Mucosa of descending colon (tissue), 3 donors: ENCODE measurements around the gene MOB1B. TPM values are rescaled to one million over a fixed set of nuclear protein-coding genes. Genes with fewer than 3 reads are reported as not detected.

ENCODE experiments used
- ATAC-seq: fragments of 200-7000 bp; cut with Tn5 transposase; one replicate; pipeline ENCODE4 v1.9.1; 2020; ENCODE audit warnings: mild to moderate bottlenecking, moderate library complexity
- DNase-seq, 3 donors: peaks; one replicate each; pipeline ENCODE4 v3.0.0-alpha.2; 2020
- H3K36me3 ChIP-seq: fragments of 200-600 bp; one replicate; pipeline ENCODE4 v1.8.0; 2021; ENCODE audit warnings: low read depth, mild to moderate bottlenecking
- H3K4me1 ChIP-seq: fragments of 200-600 bp; one replicate; pipeline ENCODE4 v1.8.0; 2021; ENCODE audit warnings: low read depth, mild to moderate bottlenecking
- H3K4me3 ChIP-seq: fragments of 200-600 bp; one replicate; pipeline ENCODE4 v1.8.0; 2021; ENCODE audit warnings: mild to moderate bottlenecking
- H3K9me3 ChIP-seq: fragments of 200-600 bp; one replicate; pipeline ENCODE4 v1.8.0; 2021; ENCODE audit warnings: mild to moderate bottlenecking
- CTCF ChIP-seq: fragments of 200-600 bp; IDR thresholded peaks from one replicate; pipeline ENCODE4 v1.8.0; 2022; ENCODE audit warnings: antibody characterized with exemption, mild to moderate bottlenecking
- intact Hi-C, 2 donors: fragments of 100-400 bp; cut with DNase I in 1 of 2; cut with micrococcal nuclease in 1 of 2; formaldehyde crosslinking; loops; one replicate each; pipeline versions ENCODE4 v1.11.0 to v1.11.1; 2022; cut with DNase I, micrococcal nuclease
- total RNA-seq, 3 donors: library from RNA; stranded (reverse); fragmentation: NEBNext Ultra II Directional in 2 of 3; extraction: Animal tissue kit (Norgen Biotek cat#: 25700) in 2 of 3; gene quantifications; one replicate each; pipeline versions ENCODE4 v1.2.1 to v1.2.4, GENCODE V29; 2021 to 2023
- donor health status: DM: no; HTN: no; CAD: no; lungs with moderate emphysema.
- donor health status: DM: no; HTN: no; CAD: no.
- donor health status: DM: no; HTN: yes; CAD: no.

The MOB1B gene
- total RNA-seq, 3 donors from 2014 or later: 12.2 to 22.3 (median 12.8) TPM

- ATAC-seq: no peak
- Histone ChIP-seq H3K4me1 (no peaks in the 10 kb centered on the region), H3K36me3 (no peaks in the 10 kb centered on the region), H3K4me3 (no peak overlapping the region), H3K9me3 (no peaks in the 10 kb centered on the region)
- no peak for TF ChIP-seq CTCF
- DNase-seq: no peak
- intact Hi-C loops: no loop called here
Observed at GRCh38 chr4:70935038-70935695, 33.0 kb downstream of the MOB1B start.

GRCh38 chr4:70936200-70936787, 34.1 kb downstream of the MOB1B start:
- Histone ChIP-seq H3K4me3 (no peak overlapping the region), H3K9me3 (no peaks in the 10 kb centered on the region), H3K36me3 (no peaks in the 10 kb centered on the region), H3K4me1 (no peaks in the 10 kb centered on the region)
- no peak for DNase-seq
- intact Hi-C loops: no loop called here
- TF ChIP-seq CTCF: no peak
- ATAC-seq: no peak

GRCh38 chr4:70938086-70938485, 35.9 kb downstream of the MOB1B start:
- no peak for DNase-seq
- Histone ChIP-seq H3K9me3 (no peaks in the 10 kb centered on the region), H3K4me3 (no peak overlapping the region), H3K4me1 (no peaks in the 10 kb centered on the region), H3K36me3 (no peaks in the 10 kb centered on the region)
- TF ChIP-seq CTCF: no peak
- intact Hi-C loops: no loop called here
- ATAC-seq: no peak

- Histone ChIP-seq H3K4me3 (no peak overlapping the region), H3K9me3 (no peaks in the 10 kb centered on the region), H3K4me1 (no peaks in the 10 kb centered on the region), H3K36me3 (no peaks in the 10 kb centered on the region)
- ATAC-seq (no peak), DNase-seq (no peak)
- TF ChIP-seq CTCF: no peak
- intact Hi-C loops: no loop called here
Observed at GRCh38 chr4:70940134-70940533, 38.0 kb downstream of the MOB1B start.

- no peaks in the 10 kb centered on the region for H3K9me3 ChIP-seq
- DNase-seq: no peak
- no peak for ATAC-seq
- H3K4me1 ChIP-seq: no peaks in the 10 kb centered on the region
- no peak for TF ChIP-seq CTCF
- H3K4me3 ChIP-seq: no peak overlapping the region
- intact Hi-C loops: no loop called here
- H3K36me3 ChIP-seq: no peaks in the 10 kb centered on the region
Observed at GRCh38 chr4:70943114-70943513, 40.9 kb downstream of the MOB1B start.
